Measurements from ENCODE around the gene CFAP410.

DNA sequence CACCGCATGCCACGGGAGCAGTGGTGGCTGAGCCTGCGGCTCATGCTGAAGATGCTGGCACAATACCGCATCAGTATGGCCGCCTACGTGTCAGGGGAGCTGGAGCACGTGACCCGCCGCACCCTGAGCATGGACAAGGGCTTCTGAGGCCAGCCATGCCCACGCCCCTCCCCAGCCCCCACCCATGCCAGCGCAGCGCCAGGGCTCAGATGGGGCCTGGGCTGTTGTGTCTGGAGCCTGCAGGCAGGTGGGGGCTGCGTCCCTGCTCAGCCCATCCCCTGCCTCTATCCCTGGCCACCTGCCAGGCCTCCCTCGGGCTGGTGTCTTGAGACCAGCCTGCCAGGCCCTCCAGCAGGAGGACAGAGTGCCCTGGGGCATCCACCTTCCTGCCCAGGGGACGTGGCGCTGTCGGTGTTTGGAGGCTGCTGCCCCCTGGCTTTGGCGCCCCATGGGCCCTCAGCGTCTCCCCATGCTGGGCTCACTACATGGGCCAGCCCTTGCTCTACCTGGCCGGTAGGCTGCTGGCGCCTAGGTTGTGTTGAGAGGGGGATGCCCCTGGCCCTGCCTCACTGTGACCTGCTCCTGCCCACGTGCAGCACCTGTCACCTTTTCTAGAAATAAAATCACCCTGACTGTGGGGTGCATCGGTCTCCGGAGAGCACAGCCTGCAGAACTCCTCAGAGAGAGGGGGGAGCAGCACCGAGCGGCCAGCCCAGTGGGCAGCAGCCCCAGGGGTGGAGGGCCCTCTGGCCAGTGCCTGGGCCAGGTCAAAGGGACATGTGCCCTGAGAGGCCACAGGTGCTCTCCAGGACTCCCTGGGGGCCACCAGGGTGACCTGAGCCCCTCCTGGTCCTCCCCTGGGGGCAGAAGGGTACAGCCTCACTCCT lies 12.2 kb downstream of the CFAP410 start:
- TF ChIP-seq, protein P1, sequence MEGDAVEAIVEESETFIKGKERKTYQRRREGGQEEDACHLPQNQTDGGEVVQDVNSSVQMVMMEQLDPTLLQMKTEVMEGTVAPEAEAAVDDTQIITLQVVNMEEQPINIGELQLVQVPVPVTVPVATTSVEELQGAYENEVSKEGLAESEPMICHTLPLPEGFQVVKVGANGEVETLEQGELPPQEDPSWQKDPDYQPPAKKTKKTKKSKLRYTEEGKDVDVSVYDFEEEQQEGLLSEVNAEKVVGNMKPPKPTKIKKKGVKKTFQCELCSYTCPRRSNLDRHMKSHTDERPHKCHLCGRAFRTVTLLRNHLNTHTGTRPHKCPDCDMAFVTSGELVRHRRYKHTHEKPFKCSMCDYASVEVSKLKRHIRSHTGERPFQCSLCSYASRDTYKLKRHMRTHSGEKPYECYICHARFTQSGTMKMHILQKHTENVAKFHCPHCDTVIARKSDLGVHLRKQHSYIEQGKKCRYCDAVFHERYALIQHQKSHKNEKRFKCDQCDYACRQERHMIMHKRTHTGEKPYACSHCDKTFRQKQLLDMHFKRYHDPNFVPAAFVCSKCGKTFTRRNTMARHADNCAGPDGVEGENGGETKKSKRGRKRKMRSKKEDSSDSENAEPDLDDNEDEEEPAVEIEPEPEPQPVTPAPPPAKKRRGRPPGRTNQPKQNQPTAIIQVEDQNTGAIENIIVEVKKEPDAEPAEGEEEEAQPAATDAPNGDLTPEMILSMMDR (conservative IDR thresholded peaks at IDR 0.05 in 1 of 2, IDR thresholded peaks at IDR 0.05 in 1 of 2; ENCODE audit: extremely low read depth in 1 of 2, insufficient read depth in 1 of 2, low read depth in 1 of 2, low read length in 2 of 2): no peak
- TF ChIP-seq EZH2 (IDR thresholded peaks at IDR 0.05; ENCODE audit: borderline replicate concordance, low read length): no peak
